Measurements from ENCODE around the gene TIMP2. TPM values are rescaled to one million over a fixed set of nuclear protein-coding genes. Genes with fewer than 3 reads are reported as not detected.

Gene TIMP2
- total and polyA plus RNA-seq, 2 of the 8 experiments (the other 6 are each of a cell fraction or from before 2014, with no cell fraction given), result 18.2 to 43.3 TPM

- TF ChIP-seq CHD7 (IDR thresholded peaks at IDR 0.05; ENCODE audit: insufficient replicate concordance, low read length) (no peak), E2F6 (IDR thresholded peaks at IDR 0.05) (no peak), TAF7 (optimal IDR thresholded peaks at IDR 0.05; ENCODE audit: borderline replicate concordance, low read depth, low read length) (no peak)
These were observed 23.4 kb downstream of the TIMP2 start (continued) for GRCh38 chr17:78901806-78902205.

All from H1 (cell line).